Measurements from ENCODE around the gene KCNF1. TPM values are rescaled to one million over a fixed set of nuclear protein-coding genes. Genes with fewer than 3 reads are reported as not detected.

Gene KCNF1
- total RNA-seq, 2 experiments from 2014 or later, result not detected

GRCh38 chr2:10892796-10893350, 18.9 kb upstream of the KCNF1 start:
- ChIA-PET POLR2A (interaction anchor here (0.6 kb wide), 1 partner anchor 8 kb away, joined by 3 read pairs; no protein-coding TSS in a partner anchor), CTCF (interaction anchor here (0.7 kb wide), 1 partner anchor 60 kb away, joined by 3 read pairs; no protein-coding TSS in a partner anchor)
- Mint-ChIP-seq H3K36me3 (ENCODE audit: low read depth) (no peaks in the 10 kb centered on the region), H3K4me3 (no peak overlapping the region), H3K27ac (no peak overlapping the region), H3K9me3 (no peaks in the 10 kb centered on the region), H3K27me3 (peaks cover 9% of the 10 kb centered on the region), H3K4me1 (ENCODE audit: low read depth) (no peaks in the 10 kb centered on the region)
- intact Hi-C loops (cut with micrococcal nuclease), result no loop called here
- TF ChIP-seq CTCF (IDR thresholded peaks at IDR 0.05), result no peak
- ATAC-seq (no peak), DNase-seq (no peak)

GRCh38 chr2:10894264-10894935, 17.3 kb upstream of the KCNF1 start:
- intact Hi-C loops (cut with micrococcal nuclease), result no loop called here
- H3K27ac Mint-ChIP-seq, result no peak overlapping the region
- CTCF ChIA-PET, result no interaction called here

GRCh38 chr2:10895231-10895630, 16.5 kb upstream of the KCNF1 start:
- TF ChIP-seq CTCF (IDR thresholded peaks at IDR 0.05), result no peak
- H3K9me3 Mint-ChIP-seq, result no peaks in the 10 kb centered on the region
- H3K4me1 Mint-ChIP-seq (ENCODE audit: low read depth), result no peaks in the 10 kb centered on the region
- ChIA-PET POLR2A (interaction anchor here (0.6 to 0.9 kb wide), 3 partner anchors 12 to 442 kb away, joined by 3 to 5 read pairs (median 3); no protein-coding TSS in a partner anchor), CTCF (interaction anchor here (1.6 kb wide), 1 partner anchor 14 kb away, joined by 6 read pairs; no protein-coding TSS in a partner anchor)
- H3K36me3 Mint-ChIP-seq (ENCODE audit: low read depth), result no peaks in the 10 kb centered on the region
- DNase-seq (no peak), ATAC-seq (no peak)
- no peak overlapping the region for H3K27ac Mint-ChIP-seq
- intact Hi-C loops (cut with micrococcal nuclease), result no loop called here
- peaks cover 6% of the 10 kb centered on the region for H3K27me3 Mint-ChIP-seq
- no peak overlapping the region for H3K4me3 Mint-ChIP-seq

More at GRCh38 chr2:10894264-10894935, 17.3 kb upstream of the KCNF1 start:
- Mint-ChIP-seq H3K4me3 (no peak overlapping the region), H3K9me3 (no peaks in the 10 kb centered on the region), H3K27me3 (peaks cover 6% of the 10 kb centered on the region), H3K4me1 (ENCODE audit: low read depth) (no peaks in the 10 kb centered on the region), H3K36me3 (ENCODE audit: low read depth) (no peaks in the 10 kb centered on the region)
- POLR2A ChIA-PET, result no interaction called here
- DNase-seq (no peak), ATAC-seq (no peak)
- TF ChIP-seq CTCF (IDR thresholded peaks at IDR 0.05), result no peak

GRCh38 chr2:10897956-10898355, 13.8 kb upstream of the KCNF1 start:
- Mint-ChIP-seq H3K36me3 (ENCODE audit: low read depth) (no peaks in the 10 kb centered on the region), H3K9me3 (no peaks in the 10 kb centered on the region), H3K27ac (no peak overlapping the region), H3K4me1 (ENCODE audit: low read depth) (no peaks in the 10 kb centered on the region), H3K4me3 (no peak overlapping the region), H3K27me3 (peaks cover 8% of the 10 kb centered on the region)
- intact Hi-C loops (cut with micrococcal nuclease), result no loop called here
- TF ChIP-seq CTCF (IDR thresholded peaks at IDR 0.05), result no peak
- ChIA-PET CTCF (interaction anchor here (0.9 kb wide), 1 partner anchor 63 kb away, joined by 3 read pairs; no protein-coding TSS in a partner anchor), POLR2A (no interaction called here)
- ATAC-seq (no peak), DNase-seq (no peak)

All from activated CD8-positive, alpha-beta T cell treated with anti-CD3 and anti-CD28 coated beads for 36 hours (primary cell).